ENCODE measurements around the gene CZIB. TPM values are rescaled to one million over a fixed set of nuclear protein-coding genes. Genes with fewer than 3 reads are reported as not detected.

CZIB gene
- total RNA-seq, 1 experiment from 2014 or later: 67.0 TPM

GRCh38 chr1:53249706-53250105 is 29.3 kb upstream of the CZIB start:
- Histone ChIP-seq H3K14ac (ENCODE audit: insufficient read depth, low read length) (no peak overlapping the region), H4K8ac (replicated peaks; ENCODE audit: insufficient read length, low read depth, low read length) (no peak overlapping the region), H3K23me2 (ENCODE audit: insufficient read length, low read depth, low read length, poor library complexity, severe bottlenecking) (no peaks in the 10 kb centered on the region), H3K4me1 (ENCODE audit: insufficient read depth, low read length) (no peaks in the 10 kb centered on the region), H2BK12ac (ENCODE audit: insufficient read length, low read depth, low read length) (no peak overlapping the region), H2BK15ac (ENCODE audit: low read depth, low read length) (no peak overlapping the region), H3K9me3 (ENCODE audit: control insufficient read depth, low read depth, low read length) (no peaks in the 10 kb centered on the region), H3K79me1 (ENCODE audit: insufficient read depth, low read depth, low read length, poor library complexity, severe bottlenecking) (no peaks in the 10 kb centered on the region), H2BK120ac (ENCODE audit: low read depth, low read length, poor library complexity, severe bottlenecking) (no peak overlapping the region), H2BK5ac (ENCODE audit: insufficient read length, low read length) (no peak overlapping the region), H4K5ac (ENCODE audit: insufficient read length, low read depth, low read length) (no peak overlapping the region), H3K23ac (ENCODE audit: insufficient read length, low read depth, low read length) (no peak overlapping the region), H4K20me1 (ENCODE audit: control insufficient read depth, insufficient read depth, insufficient read length) (no peaks in the 10 kb centered on the region), H3K27ac (ENCODE audit: insufficient read length, low read depth, low read length) (no peak overlapping the region), H3K79me2 (ENCODE audit: insufficient read depth, low read length) (no peaks in the 10 kb centered on the region), H4K91ac (ENCODE audit: insufficient read length, low read depth, low read length) (no peak overlapping the region), H3K4me2 (ENCODE audit: insufficient read depth, insufficient read length, low read length) (no peak overlapping the region), H3K18ac (ENCODE audit: insufficient read length, low read depth, low read length) (no peak overlapping the region), H3K4ac (ENCODE audit: low read depth, low read length) (no peak overlapping the region), H2AFZ (ENCODE audit: low read length) (no peak overlapping the region), H2BK20ac (ENCODE audit: low read depth, low read length, poor library complexity, severe bottlenecking) (no peak overlapping the region), H3K9ac (ENCODE audit: extremely low read depth, insufficient read length, low read length) (no peak overlapping the region), H3T11ph (ENCODE audit: low read length) (no peak overlapping the region), H2AK5ac (ENCODE audit: insufficient read length, low read length) (no peak overlapping the region), H3K27me3 (ENCODE audit: insufficient read depth, low read length) (no peaks in the 10 kb centered on the region), H3K56ac (ENCODE audit: insufficient read length, low read depth, low read length) (no peak overlapping the region)
- Mint-ChIP-seq H3K9me3 (no peaks in the 10 kb centered on the region), H3K36me3 (ENCODE audit: insufficient read depth in 1 of 3, low read depth in 3 of 3) (peaks cover 19 to 89% (median 68%) of the 10 kb centered on the region in 3 experiments), H3K4me3 (no peak overlapping the region), H3K27ac (no peak overlapping the region), H3K27me3 (ENCODE audit: low read depth) (no peaks in the 10 kb centered on the region), H3K4me1 (no peaks in the 10 kb centered on the region)
- TF ChIP-seq CTCF (conservative IDR thresholded peaks at IDR 0.05): no peak
- DNase-seq: no peak
- WGBS (ENCODE audit: extremely low coverage, insufficient read length, low lambda C conversion rate): no CpG with 5 or more reads among the region's 3 CpGs
